Measurements from ENCODE around the gene POLR2M.

POLR2M gene

GRCh38 chr15:57671636-57672035 lies 34.9 kb upstream of the POLR2M start:
- Histone ChIP-seq H3K4me3 (ENCODE audit: low read depth, low read length) (no peak overlapping the region), H3K4me1 (ENCODE audit: control insufficient read depth, insufficient read depth, low read length) (no peaks in the 10 kb centered on the region), H3K27ac (ENCODE audit: extremely low read depth, low read depth, low read length) (no peak overlapping the region), H3K9me3 (ENCODE audit: control insufficient read depth, insufficient read depth, low read depth, low read length) (no peaks in the 10 kb centered on the region), H3K36me3 (ENCODE audit: control insufficient read depth in 2 of 2, insufficient read depth in 1 of 2, low read length in 2 of 2) (no peaks in the 10 kb centered on the region)
- CTCF ChIA-PET: interaction anchor here (0.5 to 0.7 kb wide), 3 partner anchors 8 to 62 kb away, joined by 3 read pairs; no protein-coding TSS in a partner anchor
- POLR2A ChIA-PET: no interaction called here
- TF ChIP-seq KLF17 (tag by site-specific recombination; IDR thresholded peaks at IDR 0.05) (no peak), ZNF26 (tag by site-specific recombination; IDR thresholded peaks at IDR 0.05) (peak; percentile 76; the same call in 1 of the 2 replicates)

GRCh38 chr15:57675481-57676181 lies 30.9 kb upstream of the POLR2M start:
- no peak overlapping the region for H3K27ac ChIP-seq (ENCODE audit: extremely low read depth, low read depth, low read length)

GRCh38 chr15:57676585-57676984 lies 29.9 kb upstream of the POLR2M start:
- H3K27ac ChIP-seq (ENCODE audit: extremely low read depth, low read depth, low read length): no peak overlapping the region
- no peak for TF ChIP-seq REPIN1 (tag by site-specific recombination; IDR thresholded peaks at IDR 0.05; ENCODE audit: low read depth)
- peak; percentile 13; the same call in 1 of the 2 replicates for TF ChIP-seq OSR2 (tag by site-specific recombination; IDR thresholded peaks at IDR 0.05)
- 0 out of 2 replicates have a peak, but pooled peaks have one; percentile 28 for TF ChIP-seq FEZF1 (tag by site-specific recombination; IDR thresholded peaks at IDR 0.05)
- TF ChIP-seq ZNF341 (tag by site-specific recombination; IDR thresholded peaks at IDR 0.05; ENCODE audit: low read depth): peak; percentile 30
- TF ChIP-seq PRDM6 (tag by site-specific recombination; IDR thresholded peaks at IDR 0.05): peak; percentile 55
- ChIA-PET POLR2A (no interaction called here), CTCF (interaction anchor here (0.5 to 1.1 kb wide), 4 partner anchors 10 to 195 kb away, joined by 3 to 4 read pairs (median 4); no protein-coding TSS in a partner anchor)
- peaks cover 4% of the 10 kb centered on the region; the same call in 1 of the 2 replicates for H3K4me1 ChIP-seq (ENCODE audit: control insufficient read depth, insufficient read depth, low read length)
- H3K9me3 ChIP-seq (ENCODE audit: control insufficient read depth, insufficient read depth, low read depth, low read length): no peaks in the 10 kb centered on the region
- H3K4me3 ChIP-seq (ENCODE audit: low read depth, low read length): no peak overlapping the region
- H3K36me3 ChIP-seq (ENCODE audit: control insufficient read depth in 2 of 2, insufficient read depth in 1 of 2, low read length in 2 of 2): no peaks in the 10 kb centered on the region

More at GRCh38 chr15:57675481-57676181, 30.9 kb upstream of the POLR2M start:
- Histone ChIP-seq H3K4me3 (ENCODE audit: low read depth, low read length) (no peak overlapping the region), H3K4me1 (ENCODE audit: control insufficient read depth, insufficient read depth, low read length) (peaks cover 4% of the 10 kb centered on the region; the same call in 1 of the 2 replicates), H3K9me3 (ENCODE audit: control insufficient read depth, insufficient read depth, low read depth, low read length) (no peaks in the 10 kb centered on the region), H3K36me3 (ENCODE audit: control insufficient read depth in 2 of 2, insufficient read depth in 1 of 2, low read length in 2 of 2) (no peaks in the 10 kb centered on the region)
- ChIA-PET POLR2A (no interaction called here), CTCF (interaction anchor here (0.5 kb wide), 1 partner anchor 264 kb away, joined by 3 read pairs; no protein-coding TSS in a partner anchor)
- TF ChIP-seq ZNF398 (tag by site-specific recombination; IDR thresholded peaks at IDR 0.05) (no peak), ZBTB17 (tag by site-specific recombination; IDR thresholded peaks at IDR 0.05) (0 out of 2 replicates have a peak, but pooled peaks have one; percentile 34)

- ChIA-PET CTCF (interaction anchor here (0.8 to 1.5 kb wide), 4 partner anchors 10 to 189 kb away, joined by 3 to 4 read pairs (median 4); no protein-coding TSS in a partner anchor), POLR2A (no interaction called here)
These were observed 29.3 kb upstream of the POLR2M start for GRCh38 chr15:57677204-57677603.

More at GRCh38 chr15:57677204-57677603, 29.3 kb upstream of the POLR2M start:
- no peak for TF ChIP-seq KLF16 (tag by site-specific recombination; IDR thresholded peaks at IDR 0.05)
- TF ChIP-seq KLF1 (tag by site-specific recombination; IDR thresholded peaks at IDR 0.05): no peak
- TF ChIP-seq CTCF (tag by site-specific recombination; IDR thresholded peaks at IDR 0.05): no peak
- no peak for TF ChIP-seq ZBTB26 (tag by site-specific recombination; optimal IDR thresholded peaks at IDR 0.05)
- no peak for TF ChIP-seq ZNF138 (tag by site-specific recombination; IDR thresholded peaks at IDR 0.05; ENCODE audit: borderline replicate concordance)
- no peaks in the 10 kb centered on the region for H3K36me3 ChIP-seq (ENCODE audit: control insufficient read depth in 2 of 2, insufficient read depth in 1 of 2, low read length in 2 of 2)
- no peaks in the 10 kb centered on the region for H3K9me3 ChIP-seq (ENCODE audit: control insufficient read depth, insufficient read depth, low read depth, low read length)
- no peak overlapping the region for H3K4me3 ChIP-seq (ENCODE audit: low read depth, low read length)
- H3K4me1 ChIP-seq (ENCODE audit: control insufficient read depth, insufficient read depth, low read length): peaks cover 4% of the 10 kb centered on the region; the same call in 1 of the 2 replicates
- no peak overlapping the region for H3K27ac ChIP-seq (ENCODE audit: extremely low read depth, low read depth, low read length)

Data from HEK293 (cell line).